ENCODE measurements around the gene A2ML1.

Gene A2ML1

GRCh38 chr12:8827551-8828256, 5.3 kb downstream of the A2ML1 start:
- TF ChIP-seq CTCF (conservative IDR thresholded peaks at IDR 0.05): no peak
- H3K27ac ChIP-seq: peak overlapping the region; percentile 66

GRCh38 chr12:8828257-8829124, 6.1 kb downstream of the A2ML1 start:
- TF ChIP-seq ZFX (IDR thresholded peaks at IDR 0.05) (no peak), CTCF (conservative IDR thresholded peaks at IDR 0.05) (no peak)
- H3K27ac ChIP-seq: peak overlapping the region; percentile 66

GRCh38 chr12:8829125-8829518, 6.7 kb downstream of the A2ML1 start:
- H3K27ac ChIP-seq: peak overlapping the region; percentile 66
- no peak for TF ChIP-seq CTCF (conservative IDR thresholded peaks at IDR 0.05)
- TF ChIP-seq ZFX (IDR thresholded peaks at IDR 0.05): no peak

- peak overlapping the region; percentile 66 for H3K27ac ChIP-seq
- TF ChIP-seq ZFX (IDR thresholded peaks at IDR 0.05) (no peak), CTCF (conservative IDR thresholded peaks at IDR 0.05) (no peak)
These were observed 7.2 kb downstream of the A2ML1 start for GRCh38 chr12:8829621-8830020.

- TF ChIP-seq ZFX (IDR thresholded peaks at IDR 0.05): no peak
- TF ChIP-seq CTCF (conservative IDR thresholded peaks at IDR 0.05): no peak
- no peak overlapping the region for H3K27ac ChIP-seq
These were observed 8.7 kb downstream of the A2ML1 start for GRCh38 chr12:8831116-8831515.

GRCh38 chr12:8832500-8832899, 10.1 kb downstream of the A2ML1 start:
- TF ChIP-seq CTCF (conservative IDR thresholded peaks at IDR 0.05) (no peak), ZFX (IDR thresholded peaks at IDR 0.05) (no peak)
- H3K27ac ChIP-seq: no peak overlapping the region

- TF ChIP-seq ZFX (IDR thresholded peaks at IDR 0.05) (no peak), CTCF (conservative IDR thresholded peaks at IDR 0.05) (no peak)
- no peak overlapping the region for H3K27ac ChIP-seq
These were observed 11.8 kb downstream of the A2ML1 start for GRCh38 chr12:8834230-8834629.

All from C4-2B (cell line).